GM19351 (cell line): Measurements from ENCODE around the gene IGFALS.
"Not testable (repeated sequence)": the region's sequence is repeated elsewhere in the genome, so short reads cannot be mapped to it uniquely, and the experiment has no call there.

Experiments
- ATAC-seq: cut with Tn5 transposase; IDR thresholded peaks from one replicate; pipeline ENCODE4 v1.9.1; 2021; ENCODE audit warnings: mild to moderate bottlenecking, moderate library complexity; ENCODE audit not compliant: unreplicated experiment

Gene IGFALS

DNA sequence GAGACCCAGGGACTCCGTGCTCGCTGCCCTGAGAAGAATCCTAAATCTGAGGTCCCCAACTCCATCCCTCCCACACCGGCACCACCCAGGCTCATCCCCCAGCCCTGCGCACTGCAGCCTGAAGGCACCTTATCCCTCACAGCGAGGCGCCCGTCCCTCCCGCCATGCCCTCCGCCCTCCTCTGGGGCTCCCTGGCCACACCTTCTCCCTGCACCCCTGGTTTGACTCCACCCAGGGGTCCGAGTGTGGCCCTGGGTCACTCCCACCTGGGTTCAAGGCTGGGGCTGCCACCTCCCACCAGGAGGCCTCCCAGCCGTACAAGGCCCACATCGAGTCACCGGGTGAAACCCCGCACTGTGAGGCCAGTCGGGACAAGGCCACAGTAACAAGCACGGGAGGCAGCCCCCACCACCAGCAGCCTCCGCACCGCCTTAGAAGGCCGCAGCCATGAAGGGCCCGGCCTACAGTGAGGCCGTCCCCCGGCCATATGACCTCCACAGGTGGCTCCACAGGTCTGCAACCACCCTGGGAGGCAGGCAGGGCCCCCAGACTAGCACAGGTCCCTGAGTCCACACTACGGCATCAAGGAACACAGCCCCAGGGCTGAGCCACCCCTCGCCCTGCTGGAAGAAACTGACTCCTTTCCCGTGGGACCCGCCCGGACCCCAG is 24.8 kb upstream of the IGFALS start:
- no peak for ATAC-seq

DNA sequence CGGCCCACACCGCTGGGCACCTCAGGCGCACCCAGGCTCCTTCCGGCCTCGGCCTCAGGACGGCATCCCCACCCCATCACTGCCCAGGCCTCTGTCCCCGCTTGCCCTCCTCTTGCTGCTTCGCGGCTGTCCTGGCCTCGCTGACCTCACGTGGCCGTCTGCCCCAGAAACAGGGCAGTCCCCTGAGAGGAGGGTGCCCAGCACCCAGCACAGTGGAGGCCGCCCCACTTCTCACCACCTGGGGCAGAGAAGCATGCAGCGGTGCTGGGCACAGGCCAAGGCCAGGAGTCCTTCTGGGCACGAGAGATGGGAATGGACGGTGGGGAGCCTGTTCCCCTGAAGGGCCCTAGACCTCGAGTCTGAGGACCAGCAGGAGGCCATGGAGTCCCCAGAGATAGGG is 24.2 kb upstream of the IGFALS start:
- ATAC-seq = no peak

DNA sequence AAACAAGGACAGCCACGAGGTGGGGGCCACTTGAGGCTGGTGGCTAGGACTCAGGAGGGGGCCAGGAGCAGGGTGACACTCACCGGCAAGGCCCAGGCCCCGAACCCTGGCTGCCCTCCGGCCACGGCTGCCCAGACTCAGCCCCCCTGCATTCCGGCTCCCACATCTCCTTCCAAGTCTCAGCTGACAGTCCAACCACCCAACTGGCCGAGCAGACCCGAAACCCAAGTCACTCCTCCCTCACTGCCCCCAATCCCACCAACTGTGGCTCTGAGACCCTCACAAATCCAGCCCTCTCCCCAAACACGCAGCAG is 23.7 kb upstream of the IGFALS start:
- ATAC-seq = no peak

- ATAC-seq = no peak
Measured at GRCh38 chr16:1816396-1817275, 23.1 kb upstream of the IGFALS start.

DNA sequence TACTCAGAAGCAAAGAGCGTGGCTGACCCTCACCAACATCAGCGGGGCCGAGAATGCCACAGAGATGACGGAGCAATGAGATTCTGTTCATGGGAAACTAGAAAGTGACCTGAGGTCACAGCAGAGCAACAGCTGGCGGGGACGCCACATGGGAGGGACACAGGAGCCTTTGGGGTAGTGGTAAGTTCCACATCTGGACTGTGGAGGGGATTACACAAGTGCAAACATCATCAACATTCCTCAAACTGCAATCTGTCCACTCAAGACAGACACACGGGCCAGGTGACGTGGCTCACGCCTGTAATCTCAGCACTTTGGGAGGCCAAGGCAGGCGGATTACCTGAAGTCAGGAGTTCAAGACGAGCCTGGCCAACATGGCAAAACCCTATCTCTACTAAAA is 22.0 kb upstream of the IGFALS start:
- ATAC-seq = no peak

GRCh38 chr16:1812732-1813163 is 19.2 kb upstream of the IGFALS start:
- no peak for ATAC-seq

DNA sequence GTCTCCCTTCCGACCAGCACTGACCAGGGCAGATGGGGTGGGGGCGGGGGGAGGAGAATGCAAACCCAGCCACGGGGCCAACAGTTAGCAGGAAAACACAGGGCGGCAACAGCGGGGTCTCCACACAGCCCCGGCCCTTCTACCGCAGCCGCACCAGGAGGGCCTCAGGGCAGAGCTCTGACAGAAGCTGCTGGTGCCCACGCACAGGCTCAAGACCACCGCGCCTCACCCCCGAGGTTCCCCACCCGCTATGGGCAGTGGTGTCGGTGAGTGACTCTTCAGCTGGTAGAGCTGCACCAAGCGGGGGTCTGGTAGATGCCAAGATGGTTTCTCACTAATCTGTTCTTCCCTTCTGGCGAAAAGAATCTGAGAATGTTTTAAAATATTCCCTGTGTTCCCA is 17.0 kb upstream of the IGFALS start:
- no peak for ATAC-seq

- ATAC-seq = no peak
Measured at GRCh38 chr16:1810106-1810505, 16.6 kb upstream of the IGFALS start.

GRCh38 chr16:1809281-1809801 is 15.8 kb upstream of the IGFALS start:
- ATAC-seq = no peak

DNA sequence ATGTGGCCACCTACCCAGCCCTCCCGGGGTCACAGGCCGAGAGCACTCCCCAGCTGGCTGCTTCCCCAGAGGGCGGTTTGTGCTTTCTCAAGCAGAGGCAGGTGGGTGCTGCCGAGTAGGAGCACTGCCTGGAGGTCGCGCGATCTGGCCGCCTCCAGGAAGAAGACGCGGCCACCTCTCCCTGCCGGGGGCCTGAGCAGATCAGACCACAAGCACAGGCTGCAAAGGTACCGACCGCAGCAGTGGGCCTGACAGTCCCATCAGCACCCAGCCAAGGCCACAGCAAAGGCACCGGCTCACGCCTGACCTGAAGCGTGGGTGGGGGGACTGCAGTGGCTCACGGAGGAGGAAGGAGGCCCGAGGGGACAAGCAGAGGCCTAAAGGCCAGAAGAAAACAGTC is 15.2 kb upstream of the IGFALS start:
- ATAC-seq = no peak

DNA sequence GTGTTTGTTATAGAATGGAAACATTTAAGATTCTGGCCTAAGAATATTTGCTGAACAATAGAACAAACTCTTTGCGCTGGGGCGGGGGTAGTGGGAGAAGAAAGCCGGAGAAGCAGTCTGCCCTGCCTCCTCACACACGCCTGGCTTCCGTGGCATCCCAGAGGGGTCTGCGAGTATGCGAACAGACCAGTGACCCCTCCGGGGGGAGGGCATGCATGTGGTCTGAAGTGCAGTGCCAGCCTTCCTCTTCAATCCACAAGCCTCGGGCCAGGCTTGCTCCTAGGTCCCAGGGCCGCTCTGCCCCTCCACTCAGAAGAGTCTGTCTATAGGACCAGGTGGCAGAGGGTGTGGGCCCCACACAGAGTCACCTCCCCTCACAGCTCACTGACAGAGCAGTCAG is 14.1 kb upstream of the IGFALS start:
- ATAC-seq = no peak

DNA sequence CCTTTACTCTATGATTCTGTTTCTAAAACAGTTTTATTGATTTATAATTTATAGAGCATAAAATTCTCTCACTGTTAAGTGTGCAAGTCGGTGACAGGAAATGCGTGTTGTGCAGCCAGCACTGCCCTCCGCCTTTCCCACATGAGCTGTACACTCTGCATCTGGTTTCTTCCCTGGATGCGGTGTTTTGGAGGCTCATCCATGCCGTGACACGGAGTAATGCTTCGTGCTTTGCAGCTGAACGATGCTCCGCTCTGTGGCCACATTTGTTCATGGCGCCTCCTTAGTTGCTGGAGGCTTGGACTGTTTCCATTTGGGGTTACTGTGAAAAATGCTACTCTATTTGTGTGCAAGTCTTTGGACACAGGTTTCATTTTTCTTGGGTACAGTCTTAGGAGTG is 7.2 kb upstream of the IGFALS start:
- no peak for ATAC-seq

GRCh38 chr16:1799263-1799662 is 5.8 kb upstream of the IGFALS start:
- not testable (repeated sequence) for ATAC-seq

- ATAC-seq = no peak
Measured at GRCh38 chr16:1794908-1795666, 1.6 kb upstream of the IGFALS start.

DNA sequence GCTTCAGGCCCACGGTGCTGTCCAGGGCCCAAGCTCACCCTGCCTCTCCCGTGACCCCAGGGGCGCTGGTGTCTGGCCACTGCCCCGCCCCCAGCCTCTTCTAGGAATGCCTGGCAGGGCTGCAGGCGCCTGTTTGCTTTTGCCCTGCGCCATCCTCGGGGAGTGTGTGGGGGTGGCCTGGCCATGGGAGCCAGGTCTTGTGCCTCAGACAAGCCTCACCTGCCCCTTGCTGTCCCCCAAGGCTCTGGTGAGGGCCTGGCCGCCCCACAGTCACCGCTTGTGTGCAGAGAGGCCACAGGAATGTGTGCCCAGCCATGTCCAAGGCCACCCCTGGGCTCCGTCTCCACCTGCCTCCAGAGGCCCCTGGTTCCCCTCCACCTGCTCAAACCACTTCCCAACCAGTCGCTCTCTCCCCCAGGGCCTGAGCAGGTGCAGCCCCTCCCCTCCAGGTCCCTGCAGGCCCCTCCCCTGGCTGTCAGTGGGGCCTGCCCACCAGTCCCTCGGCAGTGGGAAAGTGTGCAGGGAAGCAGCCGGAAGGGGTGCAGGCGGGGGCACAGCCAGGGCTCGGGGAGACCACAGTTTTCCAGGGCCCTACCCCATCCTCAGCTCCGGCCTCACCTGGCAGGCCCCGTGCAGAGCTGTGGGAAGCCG is 841 bp upstream of the IGFALS start:
- ATAC-seq = no peak

DNA sequence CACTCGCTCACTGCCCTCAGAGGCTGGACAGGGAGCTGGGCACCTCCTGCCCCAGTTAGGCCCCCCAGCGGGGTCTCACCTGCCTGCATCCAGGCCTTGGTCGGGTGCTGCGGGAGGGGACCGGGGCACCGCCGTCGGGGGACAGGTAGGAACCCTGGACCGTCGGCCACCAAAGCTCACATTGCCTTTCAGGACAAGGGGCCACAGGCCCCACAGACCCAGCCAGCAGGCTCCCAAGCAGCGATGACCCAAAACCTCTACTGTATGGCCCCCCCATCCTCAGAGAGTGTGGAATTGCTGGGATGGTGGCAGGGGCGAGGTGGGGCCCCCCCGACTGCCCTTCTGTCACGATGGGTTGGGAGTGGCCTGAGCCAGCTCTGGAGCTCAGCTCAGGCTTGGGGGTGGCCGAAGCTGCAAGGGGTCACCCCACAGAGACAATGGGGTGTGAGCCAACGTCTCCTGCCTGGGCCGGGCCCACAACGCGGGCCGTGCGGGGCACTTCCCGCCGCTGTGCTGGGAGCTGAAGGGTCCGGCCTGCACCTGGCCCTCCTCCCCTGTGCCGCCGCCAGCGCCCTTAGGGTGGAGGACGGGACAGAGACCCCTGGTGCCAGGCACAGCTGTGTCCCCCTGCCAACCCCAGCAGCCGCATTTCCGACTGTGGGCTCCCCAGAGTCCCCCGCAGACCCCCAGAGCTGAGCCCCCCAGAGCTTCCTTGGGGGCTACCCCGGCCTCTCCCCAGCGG is 498 bp downstream of the IGFALS start:
- ATAC-seq = no peak

DNA sequence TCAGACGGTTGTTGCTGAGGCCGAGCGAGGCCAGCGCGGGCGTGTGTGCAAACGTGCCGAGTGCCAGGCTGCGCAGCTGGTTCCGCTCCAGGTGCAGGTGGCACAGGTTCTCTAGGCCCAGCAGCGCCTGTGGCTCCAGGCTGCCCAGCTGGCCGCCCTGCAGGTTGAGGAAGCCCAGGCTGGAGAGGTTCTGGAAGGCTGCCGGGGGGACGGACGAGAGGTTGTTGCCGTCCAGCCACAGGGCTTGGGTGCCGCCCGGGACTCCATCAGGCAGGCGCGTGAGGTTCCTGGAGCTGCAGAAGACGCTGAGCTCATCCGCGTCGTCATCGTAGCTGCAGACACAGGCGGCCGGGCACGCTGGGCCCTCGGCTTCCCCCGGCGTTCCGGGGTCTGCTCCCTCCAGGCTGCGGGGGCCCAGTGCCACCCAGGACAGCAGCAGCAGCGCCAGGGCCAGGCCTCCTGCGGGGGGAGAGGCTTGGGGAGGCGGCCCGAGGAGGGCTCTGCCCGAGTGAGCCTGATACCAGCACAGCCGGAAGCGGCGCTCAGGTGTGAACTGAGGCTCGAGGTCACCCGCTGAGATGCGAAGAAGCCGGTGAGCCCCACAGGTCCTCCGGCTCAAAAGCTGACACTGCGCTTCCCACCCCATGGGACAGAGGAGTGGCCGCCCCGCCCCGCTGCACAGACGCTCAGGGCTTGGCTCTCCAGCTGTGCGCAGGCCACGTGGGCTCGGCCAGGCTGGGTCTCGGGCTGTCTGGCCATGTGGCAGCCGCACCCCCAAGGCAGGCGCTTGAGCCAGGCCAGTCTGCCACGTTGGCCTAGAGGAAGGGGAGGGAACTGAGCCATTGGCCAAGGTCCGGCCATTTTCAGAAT is 1.3 kb downstream of the IGFALS start:
- no peak for ATAC-seq

GRCh38 chr16:1791256-1791942 is 2.1 kb downstream of the IGFALS start:
- ATAC-seq = no peak
